Small intestine (tissue), 16 donors: ENCODE results near the gene KLF17. TPM values are rescaled to one million over a fixed set of nuclear protein-coding genes. Genes with fewer than 3 reads are reported as not detected.

Source experiments
- DNase-seq, 2 donors: peaks; one replicate each; pipeline versions ENCODE4 v3.0.0 to v3.0.0-alpha.2; 2013
- FAIRE-seq: peaks from 2 replicates; lab custom pipeline; 2012; peaks lifted over from hg19 to GRCh38; lab: Jason Lieb, UNC
- H3K27ac ChIP-seq, 3 donors: one replicate each; pipeline ENCODE4 v1.5.1; 2013; ENCODE audit warnings: low read length in 2 of 3, mild to moderate bottlenecking in 2 of 3, control low read depth in 1 of 3, inconsistent platforms in 1 of 3, low read depth in 1 of 3, moderate library complexity in 1 of 3
- H3K27me3 ChIP-seq, 3 donors: one replicate each; pipeline ENCODE4 v1.6.1; 2013; ENCODE audit warnings: low read length in 3 of 3, inconsistent platforms in 1 of 3; ENCODE audit not compliant: control insufficient read depth in 3 of 3, insufficient read depth in 3 of 3
- H3K36me3 ChIP-seq, 3 donors: one replicate each; pipeline ENCODE4 v1.6.1; 2013; ENCODE audit warnings: low read length in 3 of 3, inconsistent platforms in 1 of 3, low read depth in 1 of 3, mild to moderate bottlenecking in 1 of 3, moderate library complexity in 1 of 3; ENCODE audit not compliant: control insufficient read depth in 3 of 3, insufficient read depth in 2 of 3
- H3K4me1 ChIP-seq, 3 donors: one replicate each; pipeline ENCODE4 v1.6.1; 2013; ENCODE audit warnings: low read length in 2 of 3, inconsistent platforms in 1 of 3, low read depth in 1 of 3, mild to moderate bottlenecking in 1 of 3, moderate library complexity in 1 of 3; ENCODE audit not compliant: control insufficient read depth in 3 of 3, insufficient read depth in 2 of 3
- H3K4me3 ChIP-seq, 3 donors: one replicate each; pipeline ENCODE4 v1.5.1; 2013; ENCODE audit warnings: low read length in 3 of 3, control low read depth in 1 of 3, inconsistent platforms in 1 of 3, low read depth in 1 of 3, mild to moderate bottlenecking in 1 of 3, moderate library complexity in 1 of 3
- H3K9me3 ChIP-seq, 2 donors: one replicate each; pipeline ENCODE4 v1.6.1; 2013; ENCODE audit warnings: low read depth in 1 of 2, low read length in 1 of 2; ENCODE audit not compliant: control insufficient read depth in 2 of 2, insufficient read depth in 1 of 2
- WGBS, 3 donors: extraction: QIAGEN DNeasy Blood & Tissue Kit; methylation state at CpG; one replicate each; pipeline ENCODE4 v1.1.7; 2013; 5-methylcytosine and 5-hydroxymethylcytosine counted together
- long read RNA-seq, 10 donors: transcript quantifications; one replicate each; lab custom pipeline, GENCODE V29; 2026
- polyA plus RNA-seq, 4 donors: library from polyadenylated mRNA; stranded (reverse) in 3 of 4; unstranded in 1 of 4; fragments of 200-250 nt in 3 of 4; fragments of 120-200 nt in 1 of 4; gene quantifications; one replicate each; pipeline versions ENCODE4 v1.2.1 to v1.2.3, GENCODE V29; 2013
- donor health status: healthy with polysubstance abuse.
- donor health status: control.
- donor health status: control.
- donor health status: Bipolar disorder and iron deficiency.
- donor health status: healthy.

KLF17 gene
- polyA plus RNA-seq = under 1 TPM in 1 of 4 donors, not detected in 3; 0.06 TPM
- long read RNA-seq, donor 1 = 0 reads
- long read RNA-seq, donor 2 = 0 reads
- long read RNA-seq, donor 3 = 0 reads
- long read RNA-seq, donor 4 = 0 reads
- long read RNA-seq, donor 5 = 0 reads
- long read RNA-seq, donor 6 = 0 reads
- long read RNA-seq, donor 7 = 0 reads
- long read RNA-seq, donor 8 = 0 reads
- long read RNA-seq, donor 9 = 0 reads
- long read RNA-seq, donor 10 = 0 reads

DNA sequence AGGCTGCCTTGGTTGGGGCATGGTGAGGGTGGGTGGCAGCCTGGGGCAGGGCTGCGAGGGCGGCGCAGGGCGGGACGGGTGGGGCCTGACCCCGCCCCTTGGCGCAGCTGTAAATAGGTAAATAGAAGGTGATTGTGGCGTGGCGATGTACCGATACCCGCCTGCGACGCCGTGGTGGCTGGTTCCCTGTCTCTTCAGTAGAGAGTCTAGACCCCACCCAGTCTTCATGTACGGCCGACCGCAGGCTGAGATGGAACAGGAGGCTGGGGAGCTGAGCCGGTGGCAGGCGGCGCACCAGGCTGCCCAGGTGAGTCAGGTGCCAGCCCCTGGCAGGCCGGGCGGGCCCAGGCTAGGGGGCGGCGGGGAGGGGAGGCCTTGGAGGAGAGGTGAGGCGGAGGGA is at the start of gene KLF17:
KLF17 (plus strand) TSS at position 140 of the 400 bp plus-strand sequence; CDS start at position 227, 87 bp downstream.
- FAIRE-seq (no peak), DNase-seq (no peak)
- peaks cover 0 to 9% (median 0%) of the 10 kb centered on the region in 3 donors for H3K27me3 ChIP-seq
- H3K4me3 ChIP-seq = no peak within 1 kb of the TSS
- H3K27ac ChIP-seq = no peak within 1 kb of the TSS
- no peaks in the 10 kb centered on the region for H3K36me3 ChIP-seq
- H3K4me1 ChIP-seq = no peaks in the 10 kb centered on the region
- H3K9me3 ChIP-seq = no peaks in the 10 kb centered on the region
- 96 to 97% (median 97%) methylated on average over 22 to 25 of the region's 25 CpGs for WGBS, 3 donors

DNA sequence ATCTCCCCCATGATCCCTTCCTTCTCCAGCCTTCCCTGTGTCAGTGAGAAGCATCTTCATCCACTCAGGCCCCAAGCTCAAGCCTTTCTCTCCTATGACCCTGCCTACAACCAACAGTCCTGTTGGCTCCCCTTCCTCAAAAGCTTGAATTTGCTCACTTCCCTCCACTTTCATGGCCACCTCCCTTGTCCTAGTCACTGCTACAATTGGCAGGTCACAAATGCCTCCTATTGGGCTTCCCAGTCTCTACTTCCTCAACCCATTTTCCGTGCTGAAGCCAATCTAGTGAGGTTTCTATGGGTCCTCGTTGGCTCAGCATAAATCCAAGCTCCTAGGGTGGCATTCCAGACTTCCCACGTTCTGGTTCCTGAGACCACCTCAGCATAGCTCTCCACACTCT is 47.2 kb upstream of the KLF17 start:
- Histone ChIP-seq H3K36me3 (no peaks in the 10 kb centered on the region), H3K4me3 (no peak overlapping the region), H3K27ac (no peak overlapping the region), H3K9me3 (no peaks in the 10 kb centered on the region), H3K27me3 (no peaks in the 10 kb centered on the region), H3K4me1 (peaks cover 0 to 11% (median 0%) of the 10 kb centered on the region in 3 donors)
- FAIRE-seq = no peak
- WGBS, 3 donors = 61 to 72% (median 65%) methylated on average over 3 of the region's 3 CpGs
- no peak for DNase-seq

DNA sequence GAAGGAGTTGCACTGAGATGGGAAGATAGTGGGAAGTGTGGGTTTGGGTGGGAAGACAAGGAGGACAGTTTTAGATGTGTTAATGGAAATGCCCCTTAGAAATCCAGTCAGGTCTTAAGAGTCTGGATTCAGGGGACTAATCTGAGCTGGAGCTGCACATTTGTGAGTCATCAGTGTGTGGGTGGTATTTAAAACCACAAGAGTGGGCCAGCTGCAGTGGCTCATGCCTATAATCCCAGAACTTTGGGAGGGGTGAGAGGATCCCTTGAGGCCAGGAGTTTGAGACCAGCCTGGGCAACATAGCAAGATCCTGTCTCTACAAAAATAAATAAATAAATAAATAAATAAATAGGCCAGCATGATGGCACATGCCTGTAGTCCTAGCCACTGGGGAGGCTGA is 46.4 kb upstream of the KLF17 start:
- no peak for FAIRE-seq

DNA sequence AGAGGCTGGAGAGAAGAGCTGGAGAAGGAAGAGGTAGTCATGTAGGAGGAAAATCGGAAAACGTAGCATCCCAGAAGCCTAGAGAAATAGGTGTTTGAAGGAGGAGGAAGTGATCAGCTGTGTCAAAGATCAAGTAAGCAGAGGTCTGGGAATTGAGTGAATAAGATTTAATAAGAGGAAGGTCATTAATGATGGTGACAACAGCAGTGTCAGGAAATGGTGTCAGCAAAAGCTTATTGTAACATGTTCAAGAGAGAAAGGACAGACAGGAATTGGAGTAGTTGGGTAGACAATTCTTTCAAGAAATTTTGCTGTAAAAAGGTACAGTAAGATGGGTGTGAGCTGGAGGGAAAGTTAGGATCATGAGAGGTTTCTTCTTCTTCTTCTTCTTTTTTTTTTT is 45.8 kb upstream of the KLF17 start:
- 82 to 90% (median 85%) methylated on average over 2 of the region's 2 CpGs for whole genome bisulfite sequencing, 3 donors
- Histone ChIP-seq H3K9me3 (no peaks in the 10 kb centered on the region), H3K4me3 (no peak overlapping the region), H3K36me3 (no peaks in the 10 kb centered on the region), H3K27me3 (no peaks in the 10 kb centered on the region), H3K4me1 (peaks cover 0 to 19% (median 0%) of the 10 kb centered on the region in 3 donors), H3K27ac (no peak overlapping the region)
- no peak for DNase-seq
- FAIRE-seq = no peak

More for the DNA sequence above, 46.4 kb upstream of the KLF17 start:
- Histone ChIP-seq H3K27ac (no peak overlapping the region), H3K27me3 (no peaks in the 10 kb centered on the region), H3K4me1 (peaks cover 0 to 14% (median 0%) of the 10 kb centered on the region in 3 donors), H3K4me3 (no peak overlapping the region), H3K9me3 (no peaks in the 10 kb centered on the region), H3K36me3 (no peaks in the 10 kb centered on the region)
- DNase-seq = no peak

DNA sequence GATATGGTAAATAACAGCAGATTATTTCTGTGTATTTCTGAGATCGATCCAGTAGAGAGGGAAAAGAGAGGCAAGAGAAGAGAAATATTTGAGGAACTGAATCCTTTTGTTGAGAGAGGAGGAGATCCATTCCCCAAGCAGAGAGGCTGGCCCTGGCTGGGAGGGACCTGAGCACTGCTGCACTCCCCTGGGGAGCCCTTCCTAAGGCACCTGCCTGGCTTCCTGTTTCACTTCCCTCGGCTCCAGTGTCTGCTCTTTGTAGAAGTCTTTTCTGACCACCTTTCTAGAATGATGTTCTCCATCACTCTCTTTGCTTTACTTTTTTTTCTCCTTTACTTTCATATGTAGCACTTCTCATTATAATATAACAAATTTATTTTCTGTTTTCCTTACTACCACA is 45.1 kb upstream of the KLF17 start:
- FAIRE-seq = no peak
- WGBS, 3 donors = 59 to 65% (median 60%) methylated on average over 2 of the region's 2 CpGs
- H3K36me3 ChIP-seq = no peaks in the 10 kb centered on the region

DNA sequence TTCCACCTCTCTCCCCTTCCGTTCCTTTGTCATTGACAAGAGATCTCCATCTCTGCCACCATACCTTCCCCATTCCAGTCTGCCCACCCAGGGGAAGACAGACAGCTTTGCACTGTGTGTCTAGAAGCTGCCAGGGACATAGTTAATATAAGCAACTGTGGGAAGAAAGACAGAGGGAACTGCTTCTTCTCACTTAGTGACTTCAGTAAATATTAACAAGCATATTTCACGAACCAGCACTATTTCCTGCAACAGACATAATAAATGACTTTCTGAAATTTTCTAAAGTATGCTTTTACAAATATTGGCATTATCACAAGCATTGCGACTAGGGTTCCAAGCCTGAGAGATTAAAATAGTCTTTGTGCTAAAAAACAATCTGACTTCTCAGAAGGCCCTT is 44.2 kb upstream of the KLF17 start:
- no peak overlapping the region for H3K27ac ChIP-seq
- no peak for DNase-seq
- 54 to 74% (median 61%) methylated on average over 3 of the region's 3 CpGs for WGBS, 3 donors
- H3K4me3 ChIP-seq = no peak overlapping the region
- H3K27me3 ChIP-seq = no peaks in the 10 kb centered on the region
- H3K4me1 ChIP-seq = peaks cover 0 to 21% (median 0%) of the 10 kb centered on the region in 3 donors
- FAIRE-seq = no peak
- H3K9me3 ChIP-seq = no peaks in the 10 kb centered on the region
- no peaks in the 10 kb centered on the region for H3K36me3 ChIP-seq

More for the DNA sequence above, 45.1 kb upstream of the KLF17 start:
- Histone ChIP-seq H3K27me3 (no peaks in the 10 kb centered on the region), H3K4me1 (peaks cover 0 to 18% (median 0%) of the 10 kb centered on the region in 3 donors), H3K4me3 (no peak overlapping the region), H3K27ac (no peak overlapping the region), H3K9me3 (no peaks in the 10 kb centered on the region)
- no peak for DNase-seq

- H3K4me1 ChIP-seq = peaks cover 0 to 21% (median 0%) of the 10 kb centered on the region in 3 donors
- no peaks in the 10 kb centered on the region for H3K27me3 ChIP-seq
- H3K9me3 ChIP-seq = no peaks in the 10 kb centered on the region
- no peak overlapping the region for H3K4me3 ChIP-seq
- WGBS, 3 donors = 68 to 87% (median 70%) methylated on average over 1 of the region's 1 CpG
- H3K27ac ChIP-seq = peak overlapping the region in 1 of 3 donors; percentile 29
- DNase-seq (peak in 1 of 2 donors; percentile 50), FAIRE-seq (no peak)
- no peaks in the 10 kb centered on the region for H3K36me3 ChIP-seq
Measured at GRCh38 chr1:44076066-44076465, 42.6 kb upstream of the KLF17 start.

DNA sequence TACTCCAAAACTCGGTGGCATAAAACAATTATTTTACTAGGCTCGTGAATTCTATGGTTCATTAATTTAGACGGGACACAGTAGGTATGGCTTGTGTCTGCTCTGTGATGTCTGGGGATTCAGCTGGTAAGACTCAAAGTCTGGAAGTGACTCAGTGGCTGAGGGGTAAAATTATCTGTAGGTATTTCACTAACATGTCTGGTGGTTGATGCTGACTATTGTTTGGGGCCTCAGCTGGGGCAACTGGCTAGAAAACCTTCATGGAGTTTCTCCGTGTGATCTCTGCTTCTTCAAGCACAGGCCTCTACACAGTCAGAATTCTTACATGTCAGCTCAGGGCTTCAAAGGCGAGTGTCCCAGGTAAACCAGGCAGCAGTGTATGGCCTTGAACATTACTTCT is 41.2 kb upstream of the KLF17 start:
- Histone ChIP-seq H3K4me3 (no peak overlapping the region), H3K36me3 (no peaks in the 10 kb centered on the region), H3K27me3 (no peaks in the 10 kb centered on the region), H3K4me1 (peaks cover 0 to 21% (median 0%) of the 10 kb centered on the region in 3 donors), H3K27ac (no peak overlapping the region), H3K9me3 (no peaks in the 10 kb centered on the region)
- DNase-seq (peak in 1 of 2 donors; percentile 16), FAIRE-seq (no peak)
- 85 to 90% (median 88%) methylated on average over 5 of the region's 5 CpGs for WGBS, 3 donors

DNA sequence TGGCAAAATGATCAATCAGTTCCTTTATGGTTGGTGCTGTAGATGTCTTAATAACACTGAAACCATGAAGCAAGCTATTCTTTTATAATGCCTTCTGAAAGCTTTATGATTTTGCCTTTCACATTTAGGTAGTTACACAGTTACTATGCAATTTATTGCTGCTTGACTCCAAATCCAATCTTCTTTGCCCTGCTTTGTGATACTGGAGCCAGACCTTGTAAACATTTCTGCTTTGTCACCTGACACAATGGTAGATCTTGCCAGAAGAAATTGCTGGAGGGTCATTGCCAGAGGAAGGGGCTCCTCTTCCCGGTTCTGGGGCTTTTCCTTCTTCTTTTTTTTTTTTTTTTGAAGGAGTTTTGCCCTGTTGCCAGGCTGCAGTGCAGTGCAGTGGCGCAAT is 40.5 kb upstream of the KLF17 start:
- Histone ChIP-seq H3K4me1 (peaks cover 0 to 21% (median 0%) of the 10 kb centered on the region in 3 donors), H3K36me3 (no peaks in the 10 kb centered on the region), H3K27me3 (no peaks in the 10 kb centered on the region), H3K27ac (no peak overlapping the region), H3K9me3 (no peaks in the 10 kb centered on the region), H3K4me3 (no peak overlapping the region)
- peak in 1 of 2 donors; percentile 52 for DNase-seq
- 50 to 56% (median 50%) methylated on average over 2 of the region's 2 CpGs for WGBS, 3 donors
- FAIRE-seq = no peak
